ENCODE data around the gene STEAP2. TPM values are rescaled to one million over a fixed set of nuclear protein-coding genes. Genes with fewer than 3 reads are reported as not detected.

The STEAP2 gene
- total and polyA plus RNA-seq, 2 donors (not counting 3 experiments of a cell fraction or from before 2014, with no cell fraction given): 4.2 to 4.6 TPM

DNA sequence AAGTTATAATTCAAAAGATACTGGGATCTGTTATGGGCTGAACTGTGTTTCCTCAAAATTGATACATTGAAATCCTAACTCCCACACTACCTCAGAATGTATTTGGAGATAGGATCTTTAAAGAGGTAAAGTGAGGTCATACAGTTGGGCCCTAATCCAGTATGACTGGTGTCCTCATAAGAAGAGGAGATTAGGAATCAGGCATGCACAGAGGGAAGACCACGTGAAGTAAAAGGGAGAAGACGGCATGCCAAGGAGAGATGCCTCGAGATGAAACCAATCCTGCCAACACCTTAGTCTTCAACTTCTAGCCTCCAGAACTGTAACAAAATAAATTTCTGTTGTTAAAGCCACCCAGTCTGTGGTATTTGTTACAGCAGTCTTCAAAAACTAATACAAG is 27.5 kb downstream of the STEAP2 start:
- no peaks in the 10 kb centered on the region for H3K27me3 ChIP-seq (ENCODE audit: control insufficient read depth in 2 of 2, insufficient read depth in 2 of 2, low read length in 2 of 2)
- no peak overlapping the region for H3K9ac ChIP-seq (replicated peaks; ENCODE audit: extremely low read depth, insufficient read depth, low read length)
- no peaks in the 10 kb centered on the region for H3K4me1 ChIP-seq (ENCODE audit: control insufficient read depth, extremely low read depth, insufficient read depth, low read length)
- TF ChIP-seq JUN (IDR thresholded peaks at IDR 0.05; ENCODE audit: borderline replicate concordance, insufficient read depth, insufficient read length, low read depth) (no peak), MYC (IDR thresholded peaks at IDR 0.05; ENCODE audit: low read depth, low read length) (no peak), POLR2A (IDR thresholded peaks at IDR 0.05; ENCODE audit: low read depth, low read length) (no peak), POLR2AphosphoS5 (IDR thresholded peaks at IDR 0.05; ENCODE audit: insufficient read depth, low read depth, low read length) (no peak), GATA2 (IDR thresholded peaks at IDR 0.05; ENCODE audit: insufficient read depth, insufficient read length, low read depth, low read length) (no peak), FOS (IDR thresholded peaks at IDR 0.05; ENCODE audit: borderline replicate concordance, insufficient read depth, low read length) (no peak), EZH2 (IDR thresholded peaks at IDR 0.05; ENCODE audit: borderline replicate concordance, low read depth, low read length, severe bottlenecking) (no peak)
- TF ChIP-seq, protein P1, sequence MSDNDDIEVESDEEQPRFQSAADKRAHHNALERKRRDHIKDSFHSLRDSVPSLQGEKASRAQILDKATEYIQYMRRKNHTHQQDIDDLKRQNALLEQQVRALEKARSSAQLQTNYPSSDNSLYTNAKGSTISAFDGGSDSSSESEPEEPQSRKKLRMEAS (IDR thresholded peaks at IDR 0.05; ENCODE audit: insufficient read depth, insufficient read length): no peak
- TF ChIP-seq, protein P2, sequence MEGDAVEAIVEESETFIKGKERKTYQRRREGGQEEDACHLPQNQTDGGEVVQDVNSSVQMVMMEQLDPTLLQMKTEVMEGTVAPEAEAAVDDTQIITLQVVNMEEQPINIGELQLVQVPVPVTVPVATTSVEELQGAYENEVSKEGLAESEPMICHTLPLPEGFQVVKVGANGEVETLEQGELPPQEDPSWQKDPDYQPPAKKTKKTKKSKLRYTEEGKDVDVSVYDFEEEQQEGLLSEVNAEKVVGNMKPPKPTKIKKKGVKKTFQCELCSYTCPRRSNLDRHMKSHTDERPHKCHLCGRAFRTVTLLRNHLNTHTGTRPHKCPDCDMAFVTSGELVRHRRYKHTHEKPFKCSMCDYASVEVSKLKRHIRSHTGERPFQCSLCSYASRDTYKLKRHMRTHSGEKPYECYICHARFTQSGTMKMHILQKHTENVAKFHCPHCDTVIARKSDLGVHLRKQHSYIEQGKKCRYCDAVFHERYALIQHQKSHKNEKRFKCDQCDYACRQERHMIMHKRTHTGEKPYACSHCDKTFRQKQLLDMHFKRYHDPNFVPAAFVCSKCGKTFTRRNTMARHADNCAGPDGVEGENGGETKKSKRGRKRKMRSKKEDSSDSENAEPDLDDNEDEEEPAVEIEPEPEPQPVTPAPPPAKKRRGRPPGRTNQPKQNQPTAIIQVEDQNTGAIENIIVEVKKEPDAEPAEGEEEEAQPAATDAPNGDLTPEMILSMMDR (IDR thresholded peaks at IDR 0.05; ENCODE audit: extremely low read depth in 1 of 2, insufficient read depth in 1 of 2, low read depth in 1 of 2, low read length in 2 of 2): no peak
- dilution Hi-C loops (cut with MboI; ENCODE audit: extremely low pct_ligation_motif_present, low sequenced_read_pairs) (no loop called here), intact Hi-C loops (cut with micrococcal nuclease) (no loop called here)
- H3K36me3 ChIP-seq (ENCODE audit: control insufficient read depth in 2 of 2, extremely low read depth in 1 of 2, insufficient read depth in 2 of 2, low read length in 2 of 2): no peaks in the 10 kb centered on the region
- no peaks in the 10 kb centered on the region for H3K9me1 ChIP-seq (replicated peaks; ENCODE audit: control insufficient read depth, extremely low read depth, insufficient read depth, low read length)
- H2AFZ ChIP-seq (ENCODE audit: low read depth, low read length): no peak overlapping the region
- no peak overlapping the region for H3K4me3 ChIP-seq (replicated peaks in 1 of 3; ENCODE audit: insufficient read depth in 1 of 3, low read depth in 1 of 3, low read length in 3 of 3)
- no peaks in the 10 kb centered on the region for H3K79me2 ChIP-seq (ENCODE audit: control insufficient read depth, insufficient read depth, low read length)
- H3K9me3 ChIP-seq (replicated peaks; ENCODE audit: control insufficient read depth, insufficient read depth, low read length): no peaks in the 10 kb centered on the region
- FAIRE-seq (no peak), DNase-seq (ENCODE audit: low read depth, low spot score) (no peak)
- no peak overlapping the region for H3K4me2 ChIP-seq (ENCODE audit: insufficient read depth, low read length)
- ChIA-PET CTCF (no interaction called here), POLR2A (no interaction called here)
- no peak overlapping the region for H3K27ac ChIP-seq (ENCODE audit: insufficient read depth, low read depth, low read length)
- no peaks in the 10 kb centered on the region for H4K20me1 ChIP-seq (replicated peaks; ENCODE audit: control insufficient read depth, extremely low read depth, insufficient read depth, low read length)
- BruUV-seq (replicated peaks): no TSS peak
